Mesenchymal stem cell (in vitro differentiated cells and primary cell): Measurements from ENCODE around the gene DNTTIP2.

ENCODE experiments used
- DNase-seq: peaks from one replicate; pipeline ENCODE4 v3.0.0-alpha.2; 2013
- H2AFZ ChIP-seq: one replicate; pipeline ENCODE4 v1.6.1; 2013; ENCODE audit warnings: low read depth, mild to moderate bottlenecking, control low read depth, inconsistent platforms, low read length, moderate library complexity
- H2AK5ac ChIP-seq: 2 replicates; pipeline ENCODE4 v1.6.1; 2013; ENCODE audit warnings: low read length, moderate library complexity, mild to moderate bottlenecking, inconsistent platforms; ENCODE audit not compliant: severe bottlenecking
- H2BK120ac ChIP-seq: one replicate; pipeline ENCODE4 v1.6.1; 2013; ENCODE audit warnings: low read depth, mild to moderate bottlenecking, inconsistent platforms, low read length, moderate library complexity
- H2BK12ac ChIP-seq, 2 experiments: one replicate each; pipeline ENCODE4 v1.6.1; 2013; ENCODE audit warnings: inconsistent platforms in 2 of 2, low read length in 2 of 2, mild to moderate bottlenecking in 2 of 2, moderate library complexity in 2 of 2, control low read depth in 1 of 2
- H2BK15ac ChIP-seq: one replicate; pipeline ENCODE4 v1.6.1; 2013; ENCODE audit warnings: mild to moderate bottlenecking, low read depth, inconsistent platforms; ENCODE audit not compliant: poor library complexity, severe bottlenecking
- H2BK5ac ChIP-seq: 2 replicates; pipeline ENCODE4 v1.6.1; 2013; ENCODE audit warnings: low read depth, mild to moderate bottlenecking, low read length, control low read depth, inconsistent platforms; ENCODE audit not compliant: poor library complexity, severe bottlenecking
- H3K14ac ChIP-seq, 2 experiments: one replicate each; pipeline ENCODE4 v1.6.1; 2013; ENCODE audit warnings: inconsistent platforms in 2 of 2, low read length in 2 of 2, control low read depth in 1 of 2, mild to moderate bottlenecking in 1 of 2, moderate library complexity in 1 of 2
- H3K18ac ChIP-seq, 2 experiments: one replicate each; pipeline ENCODE4 v1.6.1; 2013; ENCODE audit warnings: inconsistent platforms in 2 of 2, low read length in 2 of 2, control low read depth in 1 of 2, low read depth in 1 of 2, mild to moderate bottlenecking in 1 of 2
- H3K23ac ChIP-seq, 2 experiments: one replicate each; pipeline ENCODE4 v1.6.1; 2013; ENCODE audit warnings: inconsistent platforms in 2 of 2, low read length in 2 of 2, mild to moderate bottlenecking in 2 of 2, moderate library complexity in 2 of 2, control low read depth in 1 of 2
- H3K27ac ChIP-seq: 2 replicates; pipeline ENCODE4 v1.5.1; 2013; ENCODE audit warnings: mild to moderate bottlenecking, moderate library complexity, low read length, control low read depth, inconsistent platforms; ENCODE audit not compliant: poor library complexity, severe bottlenecking
- H3K27me3 ChIP-seq, 2 experiments: 2 replicates each; pipeline versions ENCODE4 v1.6.1 to v1.7.0; 2013; ENCODE audit warnings: low read length in 2 of 2, mild to moderate bottlenecking in 2 of 2, moderate library complexity in 2 of 2, control low read depth in 1 of 2, inconsistent platforms in 1 of 2; ENCODE audit not compliant: control insufficient read depth in 1 of 2, insufficient read depth in 1 of 2
- H3K36me3 ChIP-seq, 2 experiments: 2 replicates each; pipeline versions ENCODE4 v1.6.1 to v1.7.0; 2013; ENCODE audit warnings: low read length in 2 of 2, control low read depth in 1 of 2, inconsistent platforms in 1 of 2, low read depth in 1 of 2, mild to moderate bottlenecking in 1 of 2; ENCODE audit not compliant: insufficient read depth in 2 of 2, control insufficient read depth in 1 of 2
- H3K4ac ChIP-seq, 2 experiments: one replicate each; pipeline ENCODE4 v1.6.1; 2013; ENCODE audit warnings: inconsistent platforms in 2 of 2, low read length in 2 of 2, mild to moderate bottlenecking in 2 of 2, moderate library complexity in 2 of 2, control low read depth in 1 of 2, low read depth in 1 of 2
- H3K4me1 ChIP-seq: 2 replicates; pipeline ENCODE4 v1.6.1; 2013; ENCODE audit warnings: low read depth, low read length, control low read depth; ENCODE audit not compliant: control insufficient read depth, insufficient read depth
- H3K4me2 ChIP-seq: 2 replicates; pipeline ENCODE4 v1.6.1; 2013; ENCODE audit warnings: low read length, mild to moderate bottlenecking, inconsistent platforms; ENCODE audit not compliant: poor library complexity, severe bottlenecking
- H3K4me3 ChIP-seq, 2 experiments: 2 replicates each; pipeline versions ENCODE4 v1.5.1 to v1.7.0; 2013; ENCODE audit warnings: low read length in 2 of 2, mild to moderate bottlenecking in 2 of 2, control low read depth in 1 of 2, low read depth in 1 of 2; ENCODE audit not compliant: insufficient read depth in 1 of 2
- H3K79me1 ChIP-seq: replicated peaks from 2 replicates; pipeline ENCODE4 v1.6.1; 2013; ENCODE audit warnings: mild to moderate bottlenecking, control low read depth, low read length, inconsistent platforms; ENCODE audit not compliant: poor library complexity, severe bottlenecking
- H3K9ac ChIP-seq: 2 replicates; pipeline ENCODE4 v1.7.0; 2013; ENCODE audit warnings: mild to moderate bottlenecking, low read length, moderate library complexity
- H3K9me3 ChIP-seq: 2 replicates; pipeline ENCODE4 v1.7.0; 2013; ENCODE audit warnings: mild to moderate bottlenecking, low read length; ENCODE audit not compliant: control insufficient read depth
- H4K8ac ChIP-seq: one replicate; pipeline ENCODE4 v1.6.1; 2013; ENCODE audit warnings: inconsistent platforms, mild to moderate bottlenecking, low read length, moderate library complexity
- H4K91ac ChIP-seq: one replicate; pipeline ENCODE4 v1.6.1; 2013; ENCODE audit warnings: mild to moderate bottlenecking, low read length, inconsistent platforms
- WGBS: methylation state at CpG from one replicate; pipeline ENCODE4 v1.1.7; 2013; ENCODE audit warnings: mixed read lengths; 5-methylcytosine and 5-hydroxymethylcytosine counted together

Gene DNTTIP2

GRCh38 chr1:93908394-93909145 lies 29.6 kb upstream of the DNTTIP2 start:
- Histone ChIP-seq H3K14ac (peak overlapping the region; percentile 74 to 99), H2BK15ac (peak overlapping the region; percentile 69), H2BK12ac (peak overlapping the region in 1 of 2 experiments; percentile 42), H3K4me2 (peak overlapping the region; percentile 86), H3K9me3 (no peaks in the 10 kb centered on the region), H3K27me3 (no peaks in the 10 kb centered on the region), H3K36me3 (peaks cover 0 to 4% of the 10 kb centered on the region in 2 experiments), H2AK5ac (no peak overlapping the region), H3K27ac (no peak overlapping the region), H3K18ac (peak overlapping the region; percentile 71 to 91), H4K8ac (peak overlapping the region; percentile 69), H3K4me1 (peaks cover 3% of the 10 kb centered on the region), H4K91ac (peak overlapping the region; percentile 86), H3K23ac (peak overlapping the region in 1 of 2 experiments; percentile 96), H3K4ac (peak overlapping the region; percentile 91 to 97), H3K9ac (peak overlapping the region; percentile 95), H3K4me3 (peak overlapping the region; percentile 97 to 100), H3K79me1 (peaks cover 7% of the 10 kb centered on the region), H2AFZ (peak overlapping the region; percentile 95), H2BK5ac (peak overlapping the region; percentile 31), H2BK120ac (peak overlapping the region; percentile 95)
- no peak for DNase-seq
- under 1% methylated on average over 46 of the region's 49 CpGs for WGBS

- peak overlapping the region; percentile 44 for H3K4me2 ChIP-seq
- H4K91ac ChIP-seq, result no peak overlapping the region
- H2AK5ac ChIP-seq, result no peak overlapping the region
- no peak overlapping the region for H3K14ac ChIP-seq
- peak; percentile 51 for DNase-seq
- 50% methylated on average over 1 of the region's 3 CpGs for WGBS
- no peak overlapping the region for H3K23ac ChIP-seq
- H3K9ac ChIP-seq, result peak overlapping the region; percentile 95
- no peak overlapping the region for H2BK12ac ChIP-seq
- H3K4me1 ChIP-seq, result peaks cover 3% of the 10 kb centered on the region
- H2BK15ac ChIP-seq, result no peak overlapping the region
- peaks cover 0 to 6% of the 10 kb centered on the region in 2 experiments for H3K36me3 ChIP-seq
- H3K27ac ChIP-seq, result no peak overlapping the region
- H3K9me3 ChIP-seq, result no peaks in the 10 kb centered on the region
- H3K18ac ChIP-seq, result no peak overlapping the region
- no peak overlapping the region for H2AFZ ChIP-seq
- peak overlapping the region in 1 of 2 experiments; percentile 100 for H3K4me3 ChIP-seq
- no peak overlapping the region for H2BK120ac ChIP-seq
- H3K4ac ChIP-seq, result no peak overlapping the region
- no peak overlapping the region for H4K8ac ChIP-seq
- peaks cover 7% of the 10 kb centered on the region for H3K79me1 ChIP-seq
- no peaks in the 10 kb centered on the region for H3K27me3 ChIP-seq
- H2BK5ac ChIP-seq, result no peak overlapping the region
Observed at GRCh38 chr1:93907718-93908117, 28.7 kb upstream of the DNTTIP2 start.

DNA sequence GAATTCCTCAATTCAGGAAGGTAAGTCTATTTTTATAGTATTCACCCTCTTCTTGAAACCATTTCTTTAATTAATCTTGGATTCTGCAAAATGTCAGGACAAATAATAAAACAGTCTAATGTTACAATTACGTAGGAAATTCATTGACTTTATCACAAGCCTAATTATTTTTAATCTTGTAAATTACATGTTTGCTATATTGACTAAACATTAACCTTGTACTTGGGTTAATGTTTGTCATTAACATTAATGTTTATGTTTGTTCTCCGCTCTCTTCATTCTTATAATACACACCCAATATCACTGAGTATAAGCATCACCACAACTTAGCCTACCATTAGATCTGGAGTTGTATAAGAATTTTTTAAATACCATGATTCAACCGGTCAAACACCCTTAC lies 27.5 kb upstream of the DNTTIP2 start:
- no peak for DNase-seq
- no peak overlapping the region for H2AFZ ChIP-seq

DNA sequence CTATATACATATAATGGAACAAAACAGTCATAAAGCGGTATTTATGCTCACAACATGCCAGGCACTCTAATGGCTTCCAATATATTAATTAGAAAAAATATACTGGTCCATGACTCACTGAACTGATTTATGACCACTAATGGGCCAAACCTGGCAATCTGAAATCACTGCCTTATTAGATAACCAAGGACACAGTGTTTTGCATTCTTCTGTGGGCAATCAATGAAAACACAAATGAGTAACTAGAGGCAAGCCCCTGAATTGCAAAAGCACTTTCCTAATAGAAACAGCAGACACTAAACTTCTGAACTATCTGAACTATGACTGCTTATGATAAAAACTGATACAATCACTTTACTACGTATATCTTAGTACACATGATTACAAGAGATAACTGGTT lies 26.7 kb upstream of the DNTTIP2 start:
- peaks cover 0 to 13% of the 10 kb centered on the region in 2 experiments for H3K36me3 ChIP-seq
- peak overlapping the region in 1 of 2 experiments; percentile 100 for H3K4me3 ChIP-seq
- no peak overlapping the region for H3K27ac ChIP-seq
- no peak overlapping the region for H2AK5ac ChIP-seq
- H3K18ac ChIP-seq, result no peak overlapping the region
- no peak overlapping the region for H3K23ac ChIP-seq
- H3K9me3 ChIP-seq, result no peaks in the 10 kb centered on the region
- 100% methylated on average over 1 of the region's 2 CpGs for WGBS
- H2BK5ac ChIP-seq, result no peak overlapping the region
- H2BK120ac ChIP-seq, result no peak overlapping the region
- H4K91ac ChIP-seq, result no peak overlapping the region
- peak overlapping the region; percentile 60 for H3K9ac ChIP-seq
- no peak overlapping the region for H3K4me2 ChIP-seq
- no peak overlapping the region for H3K4ac ChIP-seq
- no peaks in the 10 kb centered on the region for H3K27me3 ChIP-seq
- no peak overlapping the region for H2BK15ac ChIP-seq
- DNase-seq, result peak; percentile 63
- H3K4me1 ChIP-seq, result peaks cover 3% of the 10 kb centered on the region
- H2BK12ac ChIP-seq, result no peak overlapping the region
- H2AFZ ChIP-seq, result no peak overlapping the region
- no peak overlapping the region for H3K14ac ChIP-seq
- no peak overlapping the region for H4K8ac ChIP-seq
- H3K79me1 ChIP-seq, result peaks cover 11% of the 10 kb centered on the region

More for the DNA sequence above, 27.5 kb upstream of the DNTTIP2 start:
- Histone ChIP-seq H3K14ac (no peak overlapping the region), H2AK5ac (no peak overlapping the region), H3K4me2 (no peak overlapping the region), H3K4ac (no peak overlapping the region), H3K79me1 (peaks cover 7% of the 10 kb centered on the region), H2BK12ac (no peak overlapping the region), H2BK15ac (no peak overlapping the region), H3K4me1 (peaks cover 3% of the 10 kb centered on the region), H3K18ac (no peak overlapping the region), H3K4me3 (peak overlapping the region in 1 of 2 experiments; percentile 100), H4K91ac (no peak overlapping the region), H3K27me3 (no peaks in the 10 kb centered on the region), H3K36me3 (peaks cover 0 to 6% of the 10 kb centered on the region in 2 experiments), H3K23ac (no peak overlapping the region), H2BK120ac (no peak overlapping the region), H4K8ac (no peak overlapping the region), H3K27ac (no peak overlapping the region), H3K9me3 (no peaks in the 10 kb centered on the region), H3K9ac (peak overlapping the region; percentile 95), H2BK5ac (no peak overlapping the region)
- WGBS, result 100% methylated on average over 2 of the region's 3 CpGs
